IMR-90 (cell line): Measurements from ENCODE around the gene DTL. TPM values are rescaled to one million over a fixed set of nuclear protein-coding genes. Genes with fewer than 3 reads are reported as not detected.

Source experiments
- ATAC-seq: fragments of 200-7000 bp; cut with Tn5 transposase; 2 replicates; pipeline ENCODE4 v1.9.1; 2020; ENCODE audit warnings: low read depth, mild to moderate bottlenecking, moderate library complexity
- BruUV-seq: library from RNA; stranded (reverse); fragments of 400-500 nt; replicated peaks from 2 replicates; lab custom pipeline; 2021; lab: Mats Ljungman, UMichigan
- CTCF ChIA-PET: fragments of 300-600 bp; formaldehyde crosslinking; extraction: SDS; loops from one replicate; lab custom pipeline; 2021; ENCODE audit warnings: antibody characterized with exemption; lab: Yijun Ruan, JAX
- POLR2A ChIA-PET: fragments of 300-600 bp; sonication (Branson Sonifier 250); formaldehyde crosslinking; loops from one replicate; lab custom pipeline; 2022; ENCODE audit warnings: antibody characterized with exemption; ENCODE audit not compliant: unreplicated experiment; lab: Charles Lee
- DNase-seq: peaks from one replicate; pipeline ENCODE4 v3.0.0; 2013
- H2AFZ ChIP-seq: replicated peaks from 2 replicates; pipeline ENCODE3; 2013; ENCODE audit warnings: low read length, mild to moderate bottlenecking; ENCODE audit not compliant: poor library complexity
- H2AK5ac ChIP-seq: 2 replicates; pipeline ENCODE4 v1.6.1; 2013; ENCODE audit warnings: low read depth, low read length, inconsistent platforms
- H2AK9ac ChIP-seq: replicated peaks from 2 replicates; pipeline ENCODE3; 2013; ENCODE audit warnings: mild to moderate bottlenecking, low read depth, low read length, moderate library complexity; ENCODE audit not compliant: poor library complexity
- H2BK120ac ChIP-seq: 2 replicates; pipeline ENCODE4 v1.6.1; 2013; ENCODE audit warnings: low read depth, low read length, inconsistent platforms
- H2BK15ac ChIP-seq: 3 replicates; pipeline ENCODE4 v1.6.1; 2013; ENCODE audit warnings: low read depth, low read length, inconsistent platforms
- H2BK20ac ChIP-seq: 2 replicates; pipeline ENCODE4 v1.6.1; 2013; ENCODE audit warnings: low read depth, mild to moderate bottlenecking, inconsistent platforms, low read length, moderate library complexity
- H2BK5ac ChIP-seq: 2 replicates; pipeline ENCODE4 v1.6.1; 2013; ENCODE audit warnings: mild to moderate bottlenecking, low read depth, low read length, inconsistent platforms; ENCODE audit not compliant: poor library complexity, severe bottlenecking
- H3K14ac ChIP-seq: replicated peaks from 2 replicates; pipeline ENCODE4 v1.6.1; 2013; ENCODE audit warnings: low read depth, low read length, inconsistent platforms
- H3K18ac ChIP-seq: 2 replicates; pipeline ENCODE4 v1.6.1; 2013; ENCODE audit warnings: low read depth, low read length, control low read depth
- H3K23ac ChIP-seq: 2 replicates; pipeline ENCODE4 v1.6.1; 2013; ENCODE audit warnings: low read depth, low read length, inconsistent platforms
- H3K27ac ChIP-seq: 2 replicates; pipeline ENCODE4 v1.5.1; 2013; ENCODE audit warnings: mild to moderate bottlenecking, control low read depth, low read length; ENCODE audit not compliant: insufficient read depth
- H3K27me3 ChIP-seq: 2 replicates; pipeline ENCODE4 v1.6.1; 2013; ENCODE audit warnings: low read length; ENCODE audit not compliant: control insufficient read depth, insufficient read depth
- H3K36me3 ChIP-seq: 2 replicates; pipeline ENCODE4 v1.6.1; 2013; ENCODE audit warnings: low read length, mixed read lengths; ENCODE audit not compliant: control insufficient read depth, insufficient read depth
- H3K4ac ChIP-seq: 2 replicates; pipeline ENCODE4 v1.6.1; 2013; ENCODE audit warnings: low read depth, low read length, inconsistent platforms
- H3K4me1 ChIP-seq: 2 replicates; pipeline ENCODE4 v1.6.1; 2013; ENCODE audit warnings: low read length, mixed read lengths; ENCODE audit not compliant: control insufficient read depth, insufficient read depth
- H3K4me2 ChIP-seq: 2 replicates; pipeline ENCODE4 v1.6.1; 2013; ENCODE audit warnings: low read depth, mild to moderate bottlenecking, control low read depth, low read length, moderate library complexity
- H3K4me3 ChIP-seq: 2 replicates; pipeline ENCODE4 v1.5.1; 2013; ENCODE audit warnings: low read depth, mild to moderate bottlenecking, control low read depth, low read length, moderate library complexity; ENCODE audit not compliant: insufficient read depth
- H3K56ac ChIP-seq: 2 replicates; pipeline ENCODE4 v1.6.1; 2013; ENCODE audit warnings: low read length, inconsistent platforms; ENCODE audit not compliant: insufficient read depth; ENCODE audit errors: extremely low read depth
- H3K79me1 ChIP-seq, 2 experiments: 2 replicates each; pipeline ENCODE4 v1.6.1; 2013; ENCODE audit warnings: low read length in 2 of 2, inconsistent platforms in 1 of 2, low read depth in 1 of 2
- H3K9ac ChIP-seq: 2 replicates; pipeline ENCODE4 v1.6.1; 2013; ENCODE audit warnings: low read depth, low read length, control low read depth
- H3K9me1 ChIP-seq: 2 replicates; pipeline ENCODE4 v1.6.1; 2013; ENCODE audit warnings: low read length, inconsistent platforms; ENCODE audit not compliant: insufficient read depth
- H3K9me3 ChIP-seq: 2 replicates; pipeline ENCODE4 v1.6.1; 2013; ENCODE audit warnings: low read length; ENCODE audit not compliant: control insufficient read depth, insufficient read depth
- H4K20me1 ChIP-seq: 2 replicates; pipeline ENCODE4 v1.6.1; 2013; ENCODE audit warnings: low read length, inconsistent platforms; ENCODE audit not compliant: insufficient read depth
- H4K5ac ChIP-seq: 2 replicates; pipeline ENCODE4 v1.6.1; 2013; ENCODE audit warnings: mild to moderate bottlenecking, low read depth, low read length, control low read depth
- H4K8ac ChIP-seq, 2 experiments: 2 replicates each; pipeline ENCODE4 v1.6.1; 2013; ENCODE audit warnings: low read depth in 2 of 2, low read length in 2 of 2, control low read depth in 1 of 2, inconsistent platforms in 1 of 2
- H4K91ac ChIP-seq: 2 replicates; pipeline ENCODE4 v1.6.1; 2013; ENCODE audit warnings: low read depth, low read length, inconsistent platforms; ENCODE audit not compliant: insufficient read depth
- BHLHE40 ChIP-seq: fragments of 150-350 bp; IDR thresholded peaks from 2 replicates; pipeline ENCODE4 v1.6.1; 2016; ENCODE audit warnings: mild to moderate bottlenecking, low read depth, low read length
- CEBPB ChIP-seq: IDR thresholded peaks from 2 replicates; pipeline ENCODE4 v1.6.1; 2012; ENCODE audit warnings: low read depth, low read length, improper control_type of control experiment
- CHD1 ChIP-seq: IDR thresholded peaks from 2 replicates; pipeline ENCODE4 v1.6.1; 2012; ENCODE audit warnings: low read depth, low read length, improper control_type of control experiment
- CTCF ChIP-seq: conservative IDR thresholded peaks from 2 replicates; pipeline ENCODE4 v1.5.1; 2012; ENCODE audit warnings: mild to moderate bottlenecking, low read depth, low read length, improper control_type of control experiment
- FOS ChIP-seq: fragments of 150-350 bp; IDR thresholded peaks from 2 replicates; pipeline ENCODE4 v1.6.1; 2016; ENCODE audit warnings: low read depth, low read length
- MAFK ChIP-seq: IDR thresholded peaks from 2 replicates; pipeline ENCODE4 v1.6.1; 2012; ENCODE audit warnings: low read depth, low read length, improper control_type of control experiment
- MAZ ChIP-seq: IDR thresholded peaks from 2 replicates; pipeline ENCODE4 v1.6.1; 2012; ENCODE audit warnings: low read depth, mild to moderate bottlenecking, low read length, improper control_type of control experiment, moderate library complexity, borderline replicate concordance
- MXI1 ChIP-seq: IDR thresholded peaks from 2 replicates; pipeline ENCODE4 v1.6.1; 2012; ENCODE audit warnings: low read depth, mild to moderate bottlenecking, low read length, moderate library complexity, borderline replicate concordance
- NFE2L2 ChIP-seq: fragments of 150-350 bp; IDR thresholded peaks from 2 replicates; pipeline ENCODE4 v1.6.1; 2016; ENCODE audit warnings: low read depth, mild to moderate bottlenecking, low read length
- POLR2A ChIP-seq: IDR thresholded peaks from 2 replicates; pipeline ENCODE4 v1.6.1; 2012; ENCODE audit warnings: mild to moderate bottlenecking, low read depth, low read length
- RAD21 ChIP-seq: IDR thresholded peaks from 2 replicates; pipeline ENCODE4 v1.6.1; 2012; ENCODE audit warnings: low read length, improper control_type of control experiment
- RCOR1 ChIP-seq: IDR thresholded peaks from 2 replicates; pipeline ENCODE4 v1.6.1; 2012; ENCODE audit warnings: mild to moderate bottlenecking, low read length, improper control_type of control experiment; ENCODE audit not compliant: insufficient replicate concordance
- RFX5 ChIP-seq: IDR thresholded peaks from 2 replicates; pipeline ENCODE4 v1.8.0; 2012; ENCODE audit warnings: low read depth, mild to moderate bottlenecking, low read length, moderate library complexity
- SMC3 ChIP-seq: fragments of 150-350 bp; IDR thresholded peaks from 2 replicates; pipeline ENCODE4 v1.6.1; 2016; ENCODE audit warnings: low read depth, mild to moderate bottlenecking, antibody characterized with exemption, low read length, moderate library complexity
- USF2 ChIP-seq: fragments of 150-350 bp; IDR thresholded peaks from 2 replicates; pipeline ENCODE4 v1.6.1; 2017; ENCODE audit warnings: mild to moderate bottlenecking, antibody characterized with exemption, low read length, low read depth
- WGBS, 2 experiments: methylation state at CpG; one replicate each; pipeline versions ENCODE4 v1.1.5 to v1.1.7; 2013; ENCODE audit warnings: missing lambda C conversion rate in 2 of 2; ENCODE audit not compliant: insufficient read length in 1 of 2; ENCODE audit errors: extremely low coverage in 2 of 2; 5-methylcytosine and 5-hydroxymethylcytosine counted together
- dilution Hi-C: fragments of 300-500 bp; cut with HindIII; formaldehyde crosslinking; loops from one replicate; pipeline ENCODE4 v1.14.3; 2018; ENCODE audit warnings: low sequenced_read_pairs; ENCODE audit not compliant: unreplicated experiment
- in situ Hi-C: fragments of 300-500 bp; cut with MboI; formaldehyde crosslinking; loops from 3 replicates; pipeline ENCODE4 v1.14.3; 2019; ENCODE audit warnings: low sequenced_read_pairs, inconsistent platforms, mixed read lengths
- intact Hi-C: fragments of 100-400 bp; cut with micrococcal nuclease; formaldehyde crosslinking; loops from 2 replicates; pipeline ENCODE4 v1.10.0; 2022
- polyA plus RNA-seq, 3 experiments: library from polyadenylated mRNA; depleted of rRNA; stranded (reverse); fragments of >200 nt; gene quantifications; 2 replicates each; pipeline ENCODE4 v1.2.3, GENCODE V29; 2012; ENCODE audit warnings: low replicate concordance in 1 of 3
- total RNA-seq: library from RNA; depleted of rRNA; stranded (reverse); fragments of >200 nt; gene quantifications from 2 replicates; pipeline ENCODE4 v1.2.3, GENCODE V29; 2012
- TF ChIP-seq, protein P1 (sequence below): fragments of 150-350 bp; IDR thresholded peaks from 2 replicates; pipeline ENCODE4 v1.6.1; 2016; ENCODE audit warnings: low read depth, mild to moderate bottlenecking, low read length, moderate library complexity, borderline replicate concordance

The DTL gene
- total and polyA plus RNA-seq, 2 of the 4 experiments (the other 2 are of a cell fraction): 11.8 to 19.9 TPM

- Histone ChIP-seq H2BK5ac (no peak overlapping the region), H2AK5ac (no peak overlapping the region), H2BK15ac (no peak overlapping the region), H3K79me1 (no peaks in the 10 kb centered on the region), H3K23ac (no peak overlapping the region), H2BK20ac (no peak overlapping the region), H3K36me3 (no peaks in the 10 kb centered on the region), H3K14ac (no peak overlapping the region), H3K27ac (no peak overlapping the region), H4K91ac (no peak overlapping the region), H3K4me2 (no peak overlapping the region), H3K9ac (no peak overlapping the region), H2BK120ac (no peak overlapping the region), H3K9me3 (no peaks in the 10 kb centered on the region), H4K20me1 (no peaks in the 10 kb centered on the region), H3K18ac (no peak overlapping the region), H3K56ac (no peak overlapping the region), H3K9me1 (peaks cover 2% of the 10 kb centered on the region; the same call in 1 of the 2 replicates), H2AFZ (no peak overlapping the region), H3K4me3 (no peak overlapping the region), H4K5ac (no peak overlapping the region), H3K27me3 (no peaks in the 10 kb centered on the region), H3K4ac (no peak overlapping the region), H3K4me1 (no peaks in the 10 kb centered on the region), H2AK9ac (no peak overlapping the region), H4K8ac (no peak overlapping the region)
- BruUV-seq: no TSS peak
- DNase-seq (no peak), ATAC-seq (no peak)
- CTCF ChIA-PET: interaction anchor here (0.7 kb wide), 1 partner anchor 128 kb away, joined by 4 read pairs; no protein-coding TSS in a partner anchor
- TF ChIP-seq NFE2L2 (no peak), CTCF (no peak), RAD21 (no peak), POLR2A (no peak), MAFK (no peak), SMC3 (no peak), CHD1 (no peak), RFX5 (no peak), FOS (no peak), CEBPB (no peak), MXI1 (no peak), BHLHE40 (no peak), USF2 (no peak), MAZ (no peak), RCOR1 (no peak)
- TF ChIP-seq, protein P1, sequence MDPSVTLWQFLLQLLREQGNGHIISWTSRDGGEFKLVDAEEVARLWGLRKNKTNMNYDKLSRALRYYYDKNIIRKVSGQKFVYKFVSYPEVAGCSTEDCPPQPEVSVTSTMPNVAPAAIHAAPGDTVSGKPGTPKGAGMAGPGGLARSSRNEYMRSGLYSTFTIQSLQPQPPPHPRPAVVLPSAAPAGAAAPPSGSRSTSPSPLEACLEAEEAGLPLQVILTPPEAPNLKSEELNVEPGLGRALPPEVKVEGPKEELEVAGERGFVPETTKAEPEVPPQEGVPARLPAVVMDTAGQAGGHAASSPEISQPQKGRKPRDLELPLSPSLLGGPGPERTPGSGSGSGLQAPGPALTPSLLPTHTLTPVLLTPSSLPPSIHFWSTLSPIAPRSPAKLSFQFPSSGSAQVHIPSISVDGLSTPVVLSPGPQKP: no peak
- intact Hi-C loops (no loop called here), dilution Hi-C loops (no loop called here), in situ Hi-C loops (no loop called here)
- WGBS, 2 experiments: 100% methylated on average over 3 of the region's 3 CpGs; no CpG with 5 or more reads in 1 of the 2 experiments
- POLR2A ChIA-PET: no interaction called here
Measured at GRCh38 chr1:212139526-212140135, 104.1 kb downstream of the DTL start.
